T-helper 17 cell (primary cell): ENCODE measurements around the gene KIAA0753. TPM values are rescaled to one million over a fixed set of nuclear protein-coding genes. Genes with fewer than 3 reads are reported as not detected.

ENCODE experiments used
- ATAC-seq: fragments of 150-1000 bp; cut with Tn5 transposase; 2 replicates; pipeline ENCODE4 v1.10.0; 2021; ENCODE audit warnings: mild to moderate bottlenecking, moderate library complexity
- DNase-seq, 3 donors: peaks; one replicate each; pipeline versions ENCODE4 v3.0.0 to v3.0.0-alpha.2; 2020 to 2021
- H3K9me3 ChIP-seq: one replicate; pipeline ENCODE4 v1.7.0; 2013; ENCODE audit warnings: low read length, mild to moderate bottlenecking; ENCODE audit not compliant: control insufficient read depth, poor library complexity, severe bottlenecking
- H3K27ac Mint-ChIP-seq: one replicate; pipeline ENCODE4 v1.8.0; 2022; ENCODE audit warnings: mild to moderate bottlenecking, moderate library complexity, mixed read lengths
- H3K27me3 Mint-ChIP-seq: one replicate; pipeline ENCODE4 v1.8.0; 2022; ENCODE audit warnings: mixed read lengths
- H3K36me3 Mint-ChIP-seq: one replicate; pipeline ENCODE4 v1.8.0; 2022; ENCODE audit warnings: low read depth, mixed read lengths
- H3K4me1 Mint-ChIP-seq: one replicate; pipeline ENCODE4 v1.8.0; 2022; ENCODE audit warnings: mild to moderate bottlenecking, mixed read lengths
- H3K4me3 Mint-ChIP-seq: one replicate; pipeline ENCODE4 v1.8.0; 2022; ENCODE audit warnings: mild to moderate bottlenecking, moderate library complexity, mixed read lengths
- total RNA-seq, 4 donors: library from RNA in 2 of 4; stranded (reverse) in 2 of 4; gene quantifications; one replicate each; pipeline ENCODE4 v1.2.3 and lab custom pipeline; 2022 to 2026

KIAA0753 gene
- total RNA-seq, 2 donors from 2014 or later, result 10.8 to 12.1 TPM

- Mint-ChIP-seq H3K4me1 (peaks cover 14% of the 10 kb centered on the region), H3K27me3 (peaks cover 61% of the 10 kb centered on the region), H3K36me3 (peaks cover 2% of the 10 kb centered on the region), H3K27ac (no peak overlapping the region), H3K4me3 (no peak overlapping the region)
- no peaks in the 10 kb centered on the region for H3K9me3 ChIP-seq
- no peak for ATAC-seq
- DNase-seq, result no peak
These were observed 81.4 kb downstream of the KIAA0753 start for GRCh38 chr17:6558932-6559752.

- peaks cover 2% of the 10 kb centered on the region for H3K36me3 Mint-ChIP-seq
- DNase-seq (no peak), ATAC-seq (no peak)
- no peak overlapping the region for H3K27ac Mint-ChIP-seq
- H3K4me1 Mint-ChIP-seq, result peaks cover 14% of the 10 kb centered on the region
- H3K4me3 Mint-ChIP-seq, result no peak overlapping the region
- H3K9me3 ChIP-seq, result no peaks in the 10 kb centered on the region
- peaks cover 62% of the 10 kb centered on the region for H3K27me3 Mint-ChIP-seq
These were observed 82.2 kb downstream of the KIAA0753 start for GRCh38 chr17:6558276-6558675.

- peaks cover 60% of the 10 kb centered on the region for H3K27me3 Mint-ChIP-seq
- no peak for ATAC-seq
- peaks cover 2% of the 10 kb centered on the region for H3K36me3 Mint-ChIP-seq
- DNase-seq, result no peak
- H3K9me3 ChIP-seq, result no peaks in the 10 kb centered on the region
- peak overlapping the region; percentile 67 for H3K4me3 Mint-ChIP-seq
- H3K4me1 Mint-ChIP-seq, result peaks cover 17% of the 10 kb centered on the region
- H3K27ac Mint-ChIP-seq, result no peak overlapping the region
These were observed 83.5 kb downstream of the KIAA0753 start for GRCh38 chr17:6557040-6557438.

- Mint-ChIP-seq H3K36me3 (peaks cover 2% of the 10 kb centered on the region), H3K27me3 (peaks cover 60% of the 10 kb centered on the region), H3K27ac (no peak within 1 kb of the TSS), H3K4me1 (peaks cover 17% of the 10 kb centered on the region), H3K4me3 (peak within 1 kb of the TSS; percentile 83)
- H3K9me3 ChIP-seq, result no peaks in the 10 kb centered on the region
- DNase-seq, result no peak
- no peak for ATAC-seq
These were observed 84.1 kb downstream of the KIAA0753 start, which contains the start of gene PITPNM3 for GRCh38 chr17:6556121-6557039. Gene PITPNM3 (minus strand): TSS chr17:6556555. CDS start chr17:6556406, 149 bp downstream.

- ATAC-seq (peak; percentile 35), DNase-seq (no peak)
These were observed 85.0 kb downstream of the KIAA0753 start for GRCh38 chr17:6555331-6556120.

GRCh38 chr17:6554871-6555330 lies 85.6 kb downstream of the KIAA0753 start:
- H3K9me3 ChIP-seq, result no peaks in the 10 kb centered on the region
- peak overlapping the region; percentile 83 for H3K4me3 Mint-ChIP-seq
- H3K36me3 Mint-ChIP-seq, result peaks cover 2% of the 10 kb centered on the region
- DNase-seq (no peak), ATAC-seq (no peak)
- no peak overlapping the region for H3K27ac Mint-ChIP-seq
- H3K4me1 Mint-ChIP-seq, result peaks cover 17% of the 10 kb centered on the region
- peaks cover 58% of the 10 kb centered on the region for H3K27me3 Mint-ChIP-seq

More at GRCh38 chr17:6555331-6556120, 85.0 kb downstream of the KIAA0753 start:
- peaks cover 2% of the 10 kb centered on the region for H3K36me3 Mint-ChIP-seq
- no peaks in the 10 kb centered on the region for H3K9me3 ChIP-seq
- H3K27ac Mint-ChIP-seq, result no peak overlapping the region
- H3K4me3 Mint-ChIP-seq, result peak overlapping the region; percentile 83
- H3K4me1 Mint-ChIP-seq, result peaks cover 17% of the 10 kb centered on the region
- peaks cover 60% of the 10 kb centered on the region for H3K27me3 Mint-ChIP-seq

- Mint-ChIP-seq H3K4me1 (peaks cover 17% of the 10 kb centered on the region), H3K27ac (peak overlapping the region; percentile 67), H3K4me3 (peak overlapping the region; percentile 83), H3K27me3 (peaks cover 52% of the 10 kb centered on the region), H3K36me3 (peaks cover 2% of the 10 kb centered on the region)
- ATAC-seq, result no peak
- DNase-seq, result no peak
- no peaks in the 10 kb centered on the region for H3K9me3 ChIP-seq
These were observed 86.2 kb downstream of the KIAA0753 start for GRCh38 chr17:6554342-6554741.

GRCh38 chr17:6551869-6552531 lies 88.5 kb downstream of the KIAA0753 start:
- ATAC-seq, result no peak
- H3K9me3 ChIP-seq, result no peaks in the 10 kb centered on the region
- H3K4me1 Mint-ChIP-seq, result peaks cover 25% of the 10 kb centered on the region
- DNase-seq, result no peak
- peaks cover 30% of the 10 kb centered on the region for H3K27me3 Mint-ChIP-seq
- peaks cover 2% of the 10 kb centered on the region for H3K36me3 Mint-ChIP-seq
- no peak overlapping the region for H3K4me3 Mint-ChIP-seq
- no peak overlapping the region for H3K27ac Mint-ChIP-seq

GRCh38 chr17:6551356-6551755 lies 89.2 kb downstream of the KIAA0753 start:
- DNase-seq (no peak), ATAC-seq (no peak)
- H3K36me3 Mint-ChIP-seq, result peaks cover 2% of the 10 kb centered on the region
- no peak overlapping the region for H3K4me3 Mint-ChIP-seq
- no peaks in the 10 kb centered on the region for H3K9me3 ChIP-seq
- H3K27me3 Mint-ChIP-seq, result peaks cover 25% of the 10 kb centered on the region
- peaks cover 21% of the 10 kb centered on the region for H3K4me1 Mint-ChIP-seq
- H3K27ac Mint-ChIP-seq, result no peak overlapping the region

GRCh38 chr17:6549384-6550036 lies 91.0 kb downstream of the KIAA0753 start:
- Mint-ChIP-seq H3K4me1 (peaks cover 15% of the 10 kb centered on the region), H3K36me3 (peaks cover 3% of the 10 kb centered on the region), H3K27me3 (peaks cover 20% of the 10 kb centered on the region), H3K27ac (no peak overlapping the region), H3K4me3 (no peak overlapping the region)
- ATAC-seq (no peak), DNase-seq (no peak)
- H3K9me3 ChIP-seq, result no peaks in the 10 kb centered on the region

GRCh38 chr17:6548578-6549330 lies 91.8 kb downstream of the KIAA0753 start:
- peak overlapping the region; percentile 76 for H3K4me3 Mint-ChIP-seq
- H3K36me3 Mint-ChIP-seq, result peaks cover 5% of the 10 kb centered on the region
- DNase-seq, result no peak
- no peaks in the 10 kb centered on the region for H3K9me3 ChIP-seq
- peaks cover 12% of the 10 kb centered on the region for H3K27me3 Mint-ChIP-seq
- H3K4me1 Mint-ChIP-seq, result peaks cover 15% of the 10 kb centered on the region
- no peak overlapping the region for H3K27ac Mint-ChIP-seq
- peak; percentile 63 for ATAC-seq
